ENCODE results near the gene NTRK3. TPM values are rescaled to one million over a fixed set of nuclear protein-coding genes. Genes with fewer than 3 reads are reported as not detected.
A peak's percentile ranks its signal among the peaks of the same experiment; 100 is the strongest.

The NTRK3 gene
- polyA plus RNA-seq, 1 donor from 2014 or later: 42.7 TPM

DNA sequence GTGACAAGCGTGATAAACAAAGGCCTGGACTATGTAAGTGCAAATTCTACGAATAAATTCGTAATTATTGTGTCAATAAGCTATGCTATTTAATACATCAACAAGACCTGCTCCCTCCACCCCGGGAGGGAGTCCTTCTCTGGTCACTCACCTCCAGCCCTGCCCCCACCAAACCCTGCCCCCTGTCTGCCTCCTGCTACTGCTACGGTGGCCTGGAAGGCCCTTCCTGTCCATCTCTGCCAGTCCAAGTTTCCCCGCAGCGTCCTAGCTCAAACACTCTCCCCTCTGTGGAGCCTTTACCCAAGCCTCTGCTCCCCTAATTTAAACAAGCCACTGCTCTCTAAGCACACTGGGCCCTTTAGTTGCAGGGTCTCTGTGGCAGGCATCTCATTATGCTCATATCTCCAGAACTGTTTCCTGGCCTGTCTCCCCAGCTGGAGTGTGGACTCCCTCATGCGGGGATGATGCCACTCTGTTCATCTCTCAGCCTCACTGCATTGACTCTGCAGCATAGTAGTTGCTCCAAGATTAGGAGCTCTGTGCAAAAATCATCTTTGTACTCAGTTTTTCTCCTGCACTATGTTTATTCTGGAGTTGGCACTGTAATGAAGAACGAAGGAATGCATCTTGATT, 241.2 kb downstream of the NTRK3 start:
- H2AFZ ChIP-seq (ENCODE audit: low read depth, low read length): no peak overlapping the region
- H3K27ac ChIP-seq (ENCODE audit: low read length): peak overlapping the region; percentile 51

DNA sequence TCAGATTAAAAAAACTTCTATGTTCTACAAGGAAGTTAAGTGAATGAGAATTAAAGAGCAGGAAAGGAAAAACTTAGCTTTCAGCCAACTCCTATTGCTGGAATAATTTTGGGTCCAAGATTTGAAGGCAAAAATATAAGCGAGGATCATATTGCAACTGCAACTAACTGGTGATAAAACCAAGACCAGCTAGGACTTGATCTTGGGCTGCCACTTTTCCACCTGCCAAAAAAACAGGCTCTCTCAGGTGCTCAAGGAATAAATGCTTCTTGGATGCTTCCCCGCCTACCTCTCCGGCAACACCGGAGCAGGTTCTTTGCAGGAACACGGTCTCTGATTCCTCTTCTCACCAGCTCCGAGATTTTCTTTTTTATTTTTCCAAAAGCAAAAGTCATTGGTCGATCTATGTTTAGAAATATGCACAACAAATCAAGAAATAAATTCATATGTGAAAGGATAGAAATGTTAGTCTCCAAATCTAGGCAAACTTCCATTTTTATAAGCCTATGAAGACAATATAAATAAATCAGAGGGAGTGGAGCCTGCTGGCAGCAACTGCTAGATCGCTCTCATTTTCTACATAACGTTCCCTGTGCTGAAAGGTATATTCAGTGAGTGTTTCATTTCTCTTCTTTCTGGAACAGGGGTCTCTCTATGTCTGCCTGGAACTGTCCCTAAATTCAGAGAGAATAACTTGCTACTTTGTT, 241.9 kb downstream of the NTRK3 start:
- no peak overlapping the region for H2AFZ ChIP-seq (ENCODE audit: low read depth, low read length)
- TF ChIP-seq EP300 (conservative IDR thresholded peaks at IDR 0.05; ENCODE audit: poor library complexity, severe bottlenecking) (no peak), MXI1 (conservative IDR thresholded peaks at IDR 0.05; ENCODE audit: poor library complexity, severe bottlenecking) (no peak), POLR2AphosphoS5 (IDR thresholded peaks at IDR 0.05) (no peak), RAD21 (conservative IDR thresholded peaks at IDR 0.05) (no peak), TAF1 (IDR thresholded peaks at IDR 0.05; ENCODE audit: low read depth) (no peak), EZH2 (IDR thresholded peaks at IDR 0.05; ENCODE audit: borderline replicate concordance, insufficient read depth, low read length, poor library complexity, severe bottlenecking) (no peak), SMC3 (conservative IDR thresholded peaks at IDR 0.05; ENCODE audit: poor library complexity) (no peak)
- TF ChIP-seq, protein P1, sequence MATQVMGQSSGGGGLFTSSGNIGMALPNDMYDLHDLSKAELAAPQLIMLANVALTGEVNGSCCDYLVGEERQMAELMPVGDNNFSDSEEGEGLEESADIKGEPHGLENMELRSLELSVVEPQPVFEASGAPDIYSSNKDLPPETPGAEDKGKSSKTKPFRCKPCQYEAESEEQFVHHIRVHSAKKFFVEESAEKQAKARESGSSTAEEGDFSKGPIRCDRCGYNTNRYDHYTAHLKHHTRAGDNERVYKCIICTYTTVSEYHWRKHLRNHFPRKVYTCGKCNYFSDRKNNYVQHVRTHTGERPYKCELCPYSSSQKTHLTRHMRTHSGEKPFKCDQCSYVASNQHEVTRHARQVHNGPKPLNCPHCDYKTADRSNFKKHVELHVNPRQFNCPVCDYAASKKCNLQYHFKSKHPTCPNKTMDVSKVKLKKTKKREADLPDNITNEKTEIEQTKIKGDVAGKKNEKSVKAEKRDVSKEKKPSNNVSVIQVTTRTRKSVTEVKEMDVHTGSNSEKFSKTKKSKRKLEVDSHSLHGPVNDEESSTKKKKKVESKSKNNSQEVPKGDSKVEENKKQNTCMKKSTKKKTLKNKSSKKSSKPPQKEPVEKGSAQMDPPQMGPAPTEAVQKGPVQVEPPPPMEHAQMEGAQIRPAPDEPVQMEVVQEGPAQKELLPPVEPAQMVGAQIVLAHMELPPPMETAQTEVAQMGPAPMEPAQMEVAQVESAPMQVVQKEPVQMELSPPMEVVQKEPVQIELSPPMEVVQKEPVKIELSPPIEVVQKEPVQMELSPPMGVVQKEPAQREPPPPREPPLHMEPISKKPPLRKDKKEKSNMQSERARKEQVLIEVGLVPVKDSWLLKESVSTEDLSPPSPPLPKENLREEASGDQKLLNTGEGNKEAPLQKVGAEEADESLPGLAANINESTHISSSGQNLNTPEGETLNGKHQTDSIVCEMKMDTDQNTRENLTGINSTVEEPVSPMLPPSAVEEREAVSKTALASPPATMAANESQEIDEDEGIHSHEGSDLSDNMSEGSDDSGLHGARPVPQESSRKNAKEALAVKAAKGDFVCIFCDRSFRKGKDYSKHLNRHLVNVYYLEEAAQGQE (IDR thresholded peaks at IDR 0.05; ENCODE audit: borderline replicate concordance): no peak
- TF ChIP-seq, protein P2, sequence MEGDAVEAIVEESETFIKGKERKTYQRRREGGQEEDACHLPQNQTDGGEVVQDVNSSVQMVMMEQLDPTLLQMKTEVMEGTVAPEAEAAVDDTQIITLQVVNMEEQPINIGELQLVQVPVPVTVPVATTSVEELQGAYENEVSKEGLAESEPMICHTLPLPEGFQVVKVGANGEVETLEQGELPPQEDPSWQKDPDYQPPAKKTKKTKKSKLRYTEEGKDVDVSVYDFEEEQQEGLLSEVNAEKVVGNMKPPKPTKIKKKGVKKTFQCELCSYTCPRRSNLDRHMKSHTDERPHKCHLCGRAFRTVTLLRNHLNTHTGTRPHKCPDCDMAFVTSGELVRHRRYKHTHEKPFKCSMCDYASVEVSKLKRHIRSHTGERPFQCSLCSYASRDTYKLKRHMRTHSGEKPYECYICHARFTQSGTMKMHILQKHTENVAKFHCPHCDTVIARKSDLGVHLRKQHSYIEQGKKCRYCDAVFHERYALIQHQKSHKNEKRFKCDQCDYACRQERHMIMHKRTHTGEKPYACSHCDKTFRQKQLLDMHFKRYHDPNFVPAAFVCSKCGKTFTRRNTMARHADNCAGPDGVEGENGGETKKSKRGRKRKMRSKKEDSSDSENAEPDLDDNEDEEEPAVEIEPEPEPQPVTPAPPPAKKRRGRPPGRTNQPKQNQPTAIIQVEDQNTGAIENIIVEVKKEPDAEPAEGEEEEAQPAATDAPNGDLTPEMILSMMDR (IDR thresholded peaks at IDR 0.05; ENCODE audit: poor library complexity, severe bottlenecking): no peak
- H3K9me2 ChIP-seq (ENCODE audit: insufficient read depth, low read length): no peaks in the 10 kb centered on the region

More for the DNA sequence above, 241.2 kb downstream of the NTRK3 start:
- TF ChIP-seq SMC3 (conservative IDR thresholded peaks at IDR 0.05; ENCODE audit: poor library complexity) (no peak), POLR2AphosphoS5 (IDR thresholded peaks at IDR 0.05) (no peak), EZH2 (IDR thresholded peaks at IDR 0.05; ENCODE audit: borderline replicate concordance, insufficient read depth, low read length, poor library complexity, severe bottlenecking) (no peak), MXI1 (conservative IDR thresholded peaks at IDR 0.05; ENCODE audit: poor library complexity, severe bottlenecking) (no peak)
- TF ChIP-seq, protein P1 (IDR thresholded peaks at IDR 0.05; ENCODE audit: borderline replicate concordance): no peak
- Histone ChIP-seq H3K36me3 (ENCODE audit: insufficient read depth, low read length) (no peaks in the 10 kb centered on the region), H3K9ac (ENCODE audit: low read length) (no peak overlapping the region), H3K9me3 (ENCODE audit: low read length) (no peaks in the 10 kb centered on the region), H3K79me2 (replicated peaks; ENCODE audit: insufficient read depth, low read length) (no peaks in the 10 kb centered on the region), H3K27me3 (ENCODE audit: insufficient read depth, low read depth, low read length) (no peaks in the 10 kb centered on the region), H3K4me3 (ENCODE audit: low read length) (no peak overlapping the region), H4K20me1 (ENCODE audit: insufficient read depth) (no peaks in the 10 kb centered on the region), H3K9me2 (ENCODE audit: insufficient read depth, low read length) (no peaks in the 10 kb centered on the region), H3K4me2 (ENCODE audit: low read length) (no peak overlapping the region), H3F3A (ENCODE audit: insufficient read depth, low read length, poor library complexity, severe bottlenecking) (no peaks in the 10 kb centered on the region)

More for the DNA sequence above, 241.9 kb downstream of the NTRK3 start:
- Histone ChIP-seq H3K79me2 (replicated peaks; ENCODE audit: insufficient read depth, low read length) (no peaks in the 10 kb centered on the region), H3K27me3 (ENCODE audit: insufficient read depth, low read depth, low read length) (no peaks in the 10 kb centered on the region), H4K20me1 (ENCODE audit: insufficient read depth) (no peaks in the 10 kb centered on the region), H3K4me2 (ENCODE audit: low read length) (no peak overlapping the region), H3K9me3 (ENCODE audit: low read length) (no peaks in the 10 kb centered on the region), H3K9ac (ENCODE audit: low read length) (no peak overlapping the region), H3F3A (ENCODE audit: insufficient read depth, low read length, poor library complexity, severe bottlenecking) (no peaks in the 10 kb centered on the region), H3K4me3 (ENCODE audit: low read length) (no peak overlapping the region), H3K36me3 (ENCODE audit: insufficient read depth, low read length) (no peaks in the 10 kb centered on the region), H3K27ac (ENCODE audit: low read length) (no peak overlapping the region)

Measured in neural cell (in vitro differentiated cells).